Neural cell (in vitro differentiated cells): Measurements from ENCODE around the gene SGCE. TPM values are rescaled to one million over a fixed set of nuclear protein-coding genes. Genes with fewer than 3 reads are reported as not detected.

ENCODE experiments used
- H2AFZ ChIP-seq: fragments of 200-600, 300-800 bp; sonication (generic), shearing (Covaris generic); 2 replicates; pipeline ENCODE4 v1.6.0; 2014; ENCODE audit warnings: low read depth, mild to moderate bottlenecking, antibody characterized with exemption, low read length, moderate library complexity
- H3F3A ChIP-seq: fragments of 200-600 bp; shearing (Covaris generic); 2 replicates; pipeline ENCODE4 v1.6.1; 2016; ENCODE audit warnings: mild to moderate bottlenecking, moderate library complexity, mixed read lengths, antibody characterized with exemption, low read length; ENCODE audit not compliant: insufficient read depth, poor library complexity, severe bottlenecking
- H3K27ac ChIP-seq: fragments of 200-600, 300-800 bp; sonication (generic), shearing (Covaris generic); 2 replicates; pipeline ENCODE4 v1.5.1; 2014; ENCODE audit warnings: mild to moderate bottlenecking, low read length, moderate library complexity
- H3K27me3 ChIP-seq: fragments of 300-800, 200-600 bp; sonication (generic), shearing (Covaris generic); 2 replicates; pipeline ENCODE4 v1.6.0; 2014; ENCODE audit warnings: mild to moderate bottlenecking, low read depth, low read length, moderate library complexity; ENCODE audit not compliant: insufficient read depth
- H3K36me3 ChIP-seq: fragments of 300-800, 200-600 bp; sonication (generic), shearing (Covaris generic); 2 replicates; pipeline ENCODE4 v1.5.1; 2014; ENCODE audit warnings: mild to moderate bottlenecking, antibody characterized with exemption, low read length, moderate library complexity; ENCODE audit not compliant: insufficient read depth
- H3K4me2 ChIP-seq: fragments of 300-800, 200-600 bp; sonication (generic), shearing (Covaris generic); 2 replicates; pipeline ENCODE4 v1.6.0; 2014; ENCODE audit warnings: mild to moderate bottlenecking, low read length
- H3K4me3 ChIP-seq: fragments of 300-800, 200-600 bp; sonication (generic), shearing (Covaris generic); 2 replicates; pipeline ENCODE4 v1.5.1; 2014; ENCODE audit warnings: mild to moderate bottlenecking, low read length, moderate library complexity
- H3K79me2 ChIP-seq: fragments of 200-600 bp; shearing (Covaris generic); replicated peaks from 2 replicates; pipeline ENCODE4 v1.6.0; 2014; ENCODE audit warnings: mild to moderate bottlenecking, low read length, moderate library complexity; ENCODE audit not compliant: insufficient read depth
- H3K9ac ChIP-seq: fragments of 300-800, 200-600 bp; sonication (generic), shearing (Covaris generic); 2 replicates; pipeline ENCODE4 v1.6.1; 2016; ENCODE audit warnings: mild to moderate bottlenecking, low read length, mixed read lengths
- H3K9me2 ChIP-seq: fragments of 200-600 bp; shearing (Covaris generic); 2 replicates; pipeline ENCODE4 v1.6.1; 2016; ENCODE audit warnings: mild to moderate bottlenecking, low read length, mixed read lengths; ENCODE audit not compliant: insufficient read depth
- H3K9me3 ChIP-seq: fragments of 200-600, 300-800 bp; sonication (generic), shearing (Covaris generic); 2 replicates; pipeline ENCODE4 v1.6.1; 2016; ENCODE audit warnings: mild to moderate bottlenecking, mixed run types, low read length, moderate library complexity, mixed read lengths
- H4K20me1 ChIP-seq: fragments of 200-600 bp; shearing (Covaris generic); 2 replicates; pipeline ENCODE4 v1.6.1; 2016; ENCODE audit warnings: mild to moderate bottlenecking, mixed run types; ENCODE audit not compliant: insufficient read depth
- EP300 ChIP-seq: fragments of 450-650 bp; conservative IDR thresholded peaks from 2 replicates; pipeline ENCODE4 v1.6.1; 2014; ENCODE audit warnings: antibody characterized with exemption, mild to moderate bottlenecking, moderate library complexity; ENCODE audit not compliant: poor library complexity, severe bottlenecking
- EZH2 ChIP-seq: fragments of 200-600, 300-800 bp; shearing (Covaris generic), sonication (generic); IDR thresholded peaks from 2 replicates; pipeline ENCODE4 v1.6.1; 2014; ENCODE audit warnings: antibody characterized with exemption, low read length, borderline replicate concordance, mild to moderate bottlenecking; ENCODE audit not compliant: insufficient read depth, poor library complexity, severe bottlenecking
- MXI1 ChIP-seq: fragments of 450-650 bp; conservative IDR thresholded peaks from 2 replicates; pipeline ENCODE4 v1.6.1; 2014; ENCODE audit warnings: antibody characterized with exemption, mild to moderate bottlenecking; ENCODE audit not compliant: poor library complexity, severe bottlenecking
- POLR2AphosphoS5 ChIP-seq: IDR thresholded peaks from 2 replicates; pipeline ENCODE4 v1.6.1; 2012
- RAD21 ChIP-seq: fragments of 450-650 bp; conservative IDR thresholded peaks from 2 replicates; pipeline ENCODE4 v1.6.1; 2014; ENCODE audit warnings: antibody characterized with exemption, mild to moderate bottlenecking, moderate library complexity
- REST ChIP-seq: IDR thresholded peaks from 2 replicates; pipeline ENCODE4 v1.6.1; 2012; ENCODE audit warnings: borderline replicate concordance
- SMC3 ChIP-seq: fragments of 450-650 bp; conservative IDR thresholded peaks from 2 replicates; pipeline ENCODE4 v1.6.1; 2014; ENCODE audit warnings: antibody characterized with exemption, mild to moderate bottlenecking, moderate library complexity; ENCODE audit not compliant: poor library complexity
- TAF1 ChIP-seq: IDR thresholded peaks from 2 replicates; pipeline ENCODE4 v1.6.1; 2012; ENCODE audit warnings: low read depth
- polyA plus RNA-seq: library from polyadenylated mRNA; depleted of rRNA; stranded (reverse); fragments of >200 nt; gene quantifications from 2 replicates; pipeline ENCODE4 v1.2.3, GENCODE V29; 2014
- TF ChIP-seq, protein P1 (sequence below): fragments of 450-650 bp; IDR thresholded peaks from 2 replicates; pipeline ENCODE4 v1.5.1; 2014; ENCODE audit warnings: antibody characterized with exemption, mild to moderate bottlenecking, moderate library complexity; ENCODE audit not compliant: poor library complexity, severe bottlenecking

SGCE gene
- polyA plus RNA-seq, 1 donor from 2014 or later = 94.6 TPM

- TF ChIP-seq REST (no peak), SMC3 (no peak), EZH2 (no peak)
- TF ChIP-seq, protein P1, sequence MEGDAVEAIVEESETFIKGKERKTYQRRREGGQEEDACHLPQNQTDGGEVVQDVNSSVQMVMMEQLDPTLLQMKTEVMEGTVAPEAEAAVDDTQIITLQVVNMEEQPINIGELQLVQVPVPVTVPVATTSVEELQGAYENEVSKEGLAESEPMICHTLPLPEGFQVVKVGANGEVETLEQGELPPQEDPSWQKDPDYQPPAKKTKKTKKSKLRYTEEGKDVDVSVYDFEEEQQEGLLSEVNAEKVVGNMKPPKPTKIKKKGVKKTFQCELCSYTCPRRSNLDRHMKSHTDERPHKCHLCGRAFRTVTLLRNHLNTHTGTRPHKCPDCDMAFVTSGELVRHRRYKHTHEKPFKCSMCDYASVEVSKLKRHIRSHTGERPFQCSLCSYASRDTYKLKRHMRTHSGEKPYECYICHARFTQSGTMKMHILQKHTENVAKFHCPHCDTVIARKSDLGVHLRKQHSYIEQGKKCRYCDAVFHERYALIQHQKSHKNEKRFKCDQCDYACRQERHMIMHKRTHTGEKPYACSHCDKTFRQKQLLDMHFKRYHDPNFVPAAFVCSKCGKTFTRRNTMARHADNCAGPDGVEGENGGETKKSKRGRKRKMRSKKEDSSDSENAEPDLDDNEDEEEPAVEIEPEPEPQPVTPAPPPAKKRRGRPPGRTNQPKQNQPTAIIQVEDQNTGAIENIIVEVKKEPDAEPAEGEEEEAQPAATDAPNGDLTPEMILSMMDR = no peak
- Histone ChIP-seq H3K9me3 (no peaks in the 10 kb centered on the region), H3K4me2 (peak overlapping the region; percentile 77), H3K9ac (peak overlapping the region; percentile 46), H3F3A (peaks cover 2% of the 10 kb centered on the region), H4K20me1 (no peaks in the 10 kb centered on the region), H3K27ac (peak overlapping the region; percentile 89), H3K79me2 (peaks cover 30% of the 10 kb centered on the region), H2AFZ (no peak overlapping the region), H3K27me3 (no peaks in the 10 kb centered on the region), H3K9me2 (no peaks in the 10 kb centered on the region), H3K36me3 (no peaks in the 10 kb centered on the region), H3K4me3 (peak overlapping the region; percentile 49)
Measured at GRCh38 chr7:94633014-94633341, 23.0 kb downstream of the SGCE start.

DNA sequence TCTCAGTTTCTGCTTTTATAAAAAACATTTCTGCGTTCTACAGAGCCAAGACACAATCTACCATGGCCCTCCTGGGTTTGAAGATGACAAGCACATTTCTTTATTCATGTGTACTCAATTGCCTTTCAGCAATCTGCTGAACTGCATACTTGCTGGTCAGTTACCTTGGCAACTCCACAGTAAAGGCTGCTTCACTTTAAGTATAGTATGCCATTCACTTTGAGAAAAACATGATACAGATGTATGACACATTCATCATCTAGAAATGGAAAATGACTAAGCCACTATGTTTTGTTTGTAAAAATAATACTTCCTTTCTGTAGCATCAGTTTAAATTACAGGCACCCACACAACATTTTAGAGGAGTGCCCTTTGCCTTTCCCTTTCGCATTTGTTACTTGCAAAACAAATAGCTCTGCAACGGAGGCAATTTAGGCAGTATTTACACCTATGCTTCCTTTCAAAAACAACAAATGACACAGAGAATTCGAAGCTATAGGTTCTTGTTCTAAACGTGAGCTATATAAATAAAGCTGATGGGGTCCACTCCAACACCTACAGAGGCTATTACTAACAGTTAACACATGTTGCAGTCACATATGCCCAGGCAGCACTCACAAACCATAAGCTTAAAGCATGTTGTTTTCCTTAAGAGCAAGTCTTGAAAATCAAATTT lies 23.5 kb downstream of the SGCE start:
- no peaks in the 10 kb centered on the region for H4K20me1 ChIP-seq
- no peaks in the 10 kb centered on the region for H3K36me3 ChIP-seq
- H3K4me2 ChIP-seq = peak overlapping the region; percentile 77
- H3K9me2 ChIP-seq = no peaks in the 10 kb centered on the region
- H3K27me3 ChIP-seq = no peaks in the 10 kb centered on the region
- peak overlapping the region; percentile 89 for H3K27ac ChIP-seq
- peaks cover 32% of the 10 kb centered on the region for H3K79me2 ChIP-seq
- H3K4me3 ChIP-seq = peak overlapping the region; percentile 49
- TF ChIP-seq, protein P1 = no peak
- TF ChIP-seq TAF1 (no peak), REST (peak; percentile 66), EP300 (peak; percentile 94), SMC3 (peak; percentile 35), POLR2AphosphoS5 (peak; percentile 92), EZH2 (no peak), MXI1 (peak; percentile 25), RAD21 (peak; percentile 44)
- no peak overlapping the region for H2AFZ ChIP-seq
- H3K9me3 ChIP-seq = no peaks in the 10 kb centered on the region
- peak overlapping the region; percentile 46 for H3K9ac ChIP-seq
- H3F3A ChIP-seq = peaks cover 2% of the 10 kb centered on the region
